ENCODE data around the gene GALC.

The GALC gene

GRCh38 chr14:88005978-88006851 lies 13.2 kb upstream of the GALC start:
- DNase-seq (ENCODE audit: low spot score): no peak

GRCh38 chr14:88005050-88005481 lies 12.1 kb upstream of the GALC start, which contains the start of gene GPR65:
TSS of gene GPR65 (plus strand) at chr14:88005135. CDS start at chr14:88010848, 5,713 bp downstream.
- no peak for DNase-seq (ENCODE audit: low spot score)

- DNase-seq (ENCODE audit: low spot score): no peak
These were observed 11.6 kb upstream of the GALC start for GRCh38 chr14:88004506-88005036.

DNA sequence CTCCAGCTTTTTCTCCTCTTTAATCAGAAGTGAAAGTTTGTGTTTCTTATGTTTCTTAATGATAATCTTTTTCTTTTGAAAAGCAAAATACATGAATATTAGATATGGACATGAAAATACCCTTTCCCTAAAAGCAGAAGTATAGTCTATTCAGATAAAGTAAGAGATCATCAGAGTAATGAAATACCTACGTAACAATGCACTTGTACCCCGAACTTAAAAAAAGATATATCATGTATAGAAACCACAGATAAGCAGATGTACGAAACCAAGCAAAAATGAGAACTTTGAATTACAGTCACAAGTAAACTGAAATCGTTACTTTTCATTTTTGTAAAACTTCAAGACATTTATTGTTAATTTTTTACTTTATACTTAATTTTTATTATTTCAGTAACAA lies 10.4 kb upstream of the GALC start:
- no peak for DNase-seq (ENCODE audit: low spot score)

- DNase-seq (ENCODE audit: low spot score): no peak
These were observed 9.6 kb upstream of the GALC start for GRCh38 chr14:88002421-88003075.

- no peak for DNase-seq (ENCODE audit: low spot score)
These were observed 6.3 kb upstream of the GALC start for GRCh38 chr14:87999277-87999676.

GRCh38 chr14:87998482-87998881 lies 5.5 kb upstream of the GALC start:
- DNase-seq (ENCODE audit: low spot score): no peak

DNA sequence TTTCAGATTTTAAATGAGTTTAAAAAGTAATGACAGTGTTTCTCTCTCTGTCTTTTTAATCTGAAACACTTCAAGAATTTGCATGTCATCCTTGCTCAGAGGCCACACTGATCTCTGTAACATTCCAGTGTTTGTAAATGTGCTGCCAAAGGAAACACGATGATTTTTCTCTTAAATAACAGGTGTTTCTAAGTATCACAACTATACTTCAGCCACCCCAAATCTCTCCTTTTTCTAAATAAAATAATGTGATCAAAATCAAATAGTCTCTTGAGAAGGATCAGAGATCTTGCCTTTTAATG lies 3.3 kb upstream of the GALC start:
- DNase-seq (ENCODE audit: low spot score): no peak

DNA sequence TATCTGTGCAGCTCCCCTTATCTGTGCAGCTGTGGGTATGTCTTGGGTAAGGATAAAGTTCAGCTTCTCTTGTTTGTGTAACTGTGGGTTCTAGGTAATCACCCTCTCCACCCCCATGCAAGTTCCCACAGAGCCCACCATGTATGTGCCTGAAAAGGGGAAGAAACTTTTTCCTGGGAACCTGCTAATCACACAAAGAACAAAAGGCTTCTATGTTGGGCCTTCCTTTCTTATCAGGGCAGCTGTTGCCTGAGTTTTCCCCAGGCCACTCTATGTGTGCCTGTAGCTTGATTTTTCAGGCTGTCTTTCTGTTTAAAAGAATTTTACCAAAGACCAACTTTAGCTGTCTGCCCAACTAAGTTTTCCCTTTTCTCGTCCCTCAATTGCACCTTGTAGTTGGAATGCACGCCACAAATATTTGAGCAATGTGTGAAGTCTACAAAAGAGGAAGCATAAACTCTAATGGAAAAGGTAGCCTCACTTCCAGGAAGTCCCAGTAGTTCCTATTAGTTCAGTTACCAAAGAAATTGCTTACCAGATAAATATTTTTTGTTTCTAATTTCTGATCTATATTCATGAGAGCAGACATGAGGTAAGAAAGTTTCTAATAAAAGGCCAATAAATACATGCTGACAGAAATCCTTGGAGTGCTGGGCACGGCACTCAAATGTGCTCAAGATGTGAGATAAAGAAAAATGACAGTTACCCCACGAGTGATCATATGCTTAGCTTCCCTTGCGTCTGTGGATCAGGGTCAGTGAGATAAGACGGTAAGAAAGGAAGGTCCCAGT lies 2.7 kb upstream of the GALC start:
- DNase-seq (ENCODE audit: low spot score): no peak

DNA sequence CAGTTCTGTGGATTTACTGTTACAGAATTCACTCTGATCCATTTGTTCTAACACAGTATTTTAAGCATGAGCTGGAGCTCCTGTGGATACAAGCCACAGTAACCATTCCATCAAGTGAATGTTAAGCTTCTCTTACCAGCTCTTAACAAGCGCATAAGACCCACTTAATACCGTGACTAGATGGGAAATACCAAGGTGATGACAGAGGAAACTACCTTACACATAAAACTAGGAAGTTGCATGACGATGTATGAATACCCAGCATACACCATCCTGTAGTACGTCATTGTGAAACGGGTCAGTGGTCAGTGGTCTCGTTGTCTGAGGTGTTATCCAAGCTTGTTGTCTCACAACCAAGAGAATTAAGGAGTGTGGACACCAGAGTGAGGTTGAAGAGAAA lies 2.0 kb upstream of the GALC start:
- no peak for DNase-seq (ENCODE audit: low spot score)

DNA sequence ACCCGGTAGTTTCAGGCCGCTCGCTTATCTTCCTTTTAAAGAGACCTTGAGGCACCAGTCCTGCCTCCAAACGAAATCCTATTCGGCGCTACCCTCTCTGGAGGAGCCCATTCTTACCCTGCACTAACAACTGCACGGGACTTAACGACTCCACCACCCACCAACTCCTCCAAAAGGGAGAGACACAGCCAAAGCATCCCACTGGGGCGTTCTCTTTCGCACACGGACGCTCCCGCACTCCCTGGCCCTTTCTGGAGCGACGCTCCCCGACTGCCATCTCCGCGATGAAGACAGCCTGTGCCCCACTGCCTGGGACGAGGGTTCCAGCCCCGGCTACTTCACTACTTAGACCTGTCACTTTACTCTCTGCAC lies 650 bp downstream of the GALC start:
- DNase-seq (ENCODE audit: low spot score): no peak

DNA sequence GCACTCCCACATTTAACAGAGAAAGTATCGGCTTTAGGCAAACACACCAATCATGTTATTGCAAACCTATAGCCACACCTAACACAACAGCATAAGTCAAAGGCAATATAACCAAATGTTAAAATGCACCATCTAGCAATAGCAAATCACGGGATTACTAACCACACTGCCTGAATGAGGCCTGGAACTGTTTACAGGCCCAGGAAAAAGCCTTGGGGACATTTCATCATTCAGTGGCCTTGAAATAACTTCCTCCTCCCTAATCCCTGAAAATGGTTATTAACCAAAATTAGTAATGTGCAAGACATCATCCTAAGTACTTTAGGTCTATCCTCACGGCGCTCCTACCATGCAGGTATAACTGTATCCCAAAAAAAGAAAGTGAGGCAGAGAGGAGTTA lies 2.3 kb downstream of the GALC start:
- DNase-seq (ENCODE audit: low spot score): no peak

- DNase-seq (ENCODE audit: low spot score): no peak
These were observed 3.1 kb downstream of the GALC start for GRCh38 chr14:87989956-87990299.

DNA sequence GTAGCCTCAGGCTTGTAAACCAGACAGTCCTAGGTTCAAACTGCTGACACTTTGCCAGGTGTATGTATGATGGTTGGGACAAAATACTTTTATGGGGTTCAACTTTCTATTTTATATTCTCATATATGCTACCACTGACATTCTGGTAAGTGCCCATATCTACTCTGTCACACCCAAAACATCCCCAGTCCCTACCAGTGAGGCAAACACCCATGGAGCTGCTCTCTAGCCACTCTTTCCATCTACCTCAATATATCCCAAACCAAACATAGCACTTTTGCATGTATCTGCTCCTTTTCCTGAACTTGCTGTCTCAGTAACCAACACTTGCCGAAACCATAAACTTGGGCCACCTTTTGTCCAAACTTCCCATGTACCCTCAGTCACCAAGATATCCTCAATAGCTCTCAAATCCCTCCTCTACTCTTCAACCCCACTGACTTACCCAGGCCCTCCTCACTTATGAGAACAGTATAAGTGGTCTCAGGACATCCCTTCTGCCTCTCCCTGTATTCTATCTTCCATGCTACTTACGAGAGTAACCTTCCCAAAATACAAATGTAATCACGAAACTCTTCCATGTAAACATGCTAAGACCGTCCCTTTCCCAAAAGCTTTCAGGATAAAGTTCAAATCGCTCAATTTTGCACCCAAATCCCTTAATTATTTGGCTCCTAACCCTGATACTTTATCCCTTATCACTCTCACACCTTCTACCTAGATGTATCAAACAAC lies 3.6 kb downstream of the GALC start:
- no peak for DNase-seq (ENCODE audit: low spot score)

DNA sequence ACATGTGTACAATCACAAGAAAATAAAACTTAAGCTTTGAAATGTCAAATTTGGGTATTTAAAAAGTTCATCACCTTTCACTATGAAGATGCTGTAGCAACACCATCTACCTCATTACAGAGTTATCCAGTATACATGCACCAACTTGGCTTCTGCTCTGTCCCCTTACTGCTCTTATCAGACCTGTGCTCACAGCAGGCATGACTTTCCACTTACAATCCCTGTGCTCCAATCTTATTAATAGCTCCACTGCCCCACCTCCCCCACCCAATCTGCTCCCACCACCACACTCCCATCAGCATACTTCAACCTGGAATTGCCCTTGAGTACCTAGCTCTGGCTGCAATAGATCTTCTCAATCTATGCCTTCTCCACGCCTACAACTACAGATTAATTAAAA lies 13.3 kb downstream of the GALC start:
- no peak for DNase-seq (ENCODE audit: low spot score)

- DNase-seq (ENCODE audit: low spot score): no peak
These were observed 17.3 kb downstream of the GALC start for GRCh38 chr14:87975636-87976035.

DNA sequence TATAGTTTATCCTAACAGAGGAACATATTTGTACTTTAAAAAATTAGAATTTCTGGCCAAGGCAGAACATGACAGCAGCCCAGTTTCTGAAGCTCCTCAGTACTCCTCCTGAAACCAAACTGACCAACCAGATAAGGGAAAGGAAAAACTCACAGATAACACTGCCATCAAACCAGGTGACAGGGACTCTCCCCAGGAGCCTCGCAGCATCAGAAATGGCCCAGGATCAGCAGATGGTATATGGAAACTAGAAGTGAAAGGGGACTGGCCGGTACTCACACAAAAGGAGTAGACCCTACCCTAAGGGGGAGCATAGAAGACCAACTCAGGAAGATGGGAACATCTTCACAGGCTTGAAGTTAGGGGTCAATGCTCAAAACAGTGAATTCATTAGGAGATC lies 22.0 kb downstream of the GALC start:
- DNase-seq (ENCODE audit: low spot score): no peak

GRCh38 chr14:87967496-87967895 lies 25.5 kb downstream of the GALC start:
- no peak for DNase-seq (ENCODE audit: low spot score)

- DNase-seq (ENCODE audit: low spot score): no peak
These were observed 26.2 kb downstream of the GALC start for GRCh38 chr14:87966816-87967215.

GRCh38 chr14:87961246-87961645 lies 31.7 kb downstream of the GALC start:
- no peak for DNase-seq (ENCODE audit: low spot score)

GRCh38 chr14:87960013-87960787 lies 32.8 kb downstream of the GALC start:
- DNase-seq (ENCODE audit: low spot score): no peak
